BJ (cell line): ENCODE data around the gene KRTAP17-1. TPM values are rescaled to one million over a fixed set of nuclear protein-coding genes. Genes with fewer than 3 reads are reported as not detected.

ENCODE experiments used
- CTCF ChIA-PET: fragments of 350-600 bp; formaldehyde crosslinking; extraction: SDS; loops from one replicate; lab custom pipeline; 2021; ENCODE audit warnings: antibody characterized with exemption, inconsistent platforms; lab: Yijun Ruan, JAX
- POLR2A ChIA-PET: fragments of 300-600 bp; sonication (Branson Sonifier 250); formaldehyde crosslinking; extraction: SDS; loops from one replicate; lab custom pipeline; 2021; ENCODE audit warnings: antibody characterized with exemption; lab: Charles Lee
- DNase-seq: peaks from one replicate; pipeline ENCODE4 v3.0.0-alpha.2; 2011; ENCODE audit warnings: low read depth
- H3K27me3 ChIP-seq: 2 replicates; pipeline ENCODE4 v1.6.0; 2011; ENCODE audit warnings: low read length; ENCODE audit not compliant: control insufficient read depth, insufficient read depth
- H3K36me3 ChIP-seq: 2 replicates; pipeline ENCODE4 v1.5.1; 2011; ENCODE audit warnings: low read length; ENCODE audit not compliant: control insufficient read depth, insufficient read depth
- H3K4me3 ChIP-seq: 2 replicates; pipeline ENCODE4 v1.5.1; 2011; ENCODE audit warnings: low read depth, mild to moderate bottlenecking, control low read depth, low read length
- polyA plus RNA-seq: library from polyadenylated mRNA; depleted of rRNA; stranded (reverse); fragments of >200 nt; gene quantifications from 2 replicates; pipeline ENCODE4 v1.2.3, GENCODE V29; 2011
- TF ChIP-seq, protein P1 (sequence below): IDR thresholded peaks from 2 replicates; pipeline ENCODE4 v1.5.1; 2011; ENCODE audit warnings: low read depth, mild to moderate bottlenecking, control low read depth, inconsistent platforms, low read length, moderate library complexity; ENCODE audit not compliant: insufficient read depth

KRTAP17-1 gene
- polyA plus RNA-seq, 1 experiment = not detected

DNA sequence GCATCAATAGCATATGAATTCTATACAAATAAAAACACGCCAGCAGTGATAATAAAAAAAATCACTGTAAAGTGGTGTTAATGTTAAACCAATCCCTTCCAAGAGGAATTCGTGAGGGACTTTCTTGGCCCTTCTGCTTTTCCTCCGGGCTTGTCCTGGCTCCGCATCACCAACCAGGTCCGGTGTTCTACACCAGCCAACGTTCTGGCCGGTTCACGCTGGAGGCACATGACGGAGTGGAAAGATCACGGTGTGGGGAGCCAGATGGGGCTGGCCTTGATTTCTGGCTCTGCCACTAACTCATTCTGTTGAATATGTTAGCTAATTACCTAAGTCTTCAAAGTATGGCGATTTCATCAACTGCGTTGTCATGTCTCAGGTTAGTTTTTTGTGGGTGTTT lies 11.4 kb downstream of the KRTAP17-1 start:
- H3K27me3 ChIP-seq = no peaks in the 10 kb centered on the region
- POLR2A ChIA-PET = no interaction called here
- no peak for DNase-seq
- CTCF ChIA-PET = interaction anchor here (0.9 to 2.0 kb wide), 2 partner anchors 17 to 362 kb away, joined by 4 to 5 read pairs; no protein-coding TSS in a partner anchor
- no peaks in the 10 kb centered on the region for H3K36me3 ChIP-seq
- H3K4me3 ChIP-seq = no peak overlapping the region
- TF ChIP-seq, protein P1, sequence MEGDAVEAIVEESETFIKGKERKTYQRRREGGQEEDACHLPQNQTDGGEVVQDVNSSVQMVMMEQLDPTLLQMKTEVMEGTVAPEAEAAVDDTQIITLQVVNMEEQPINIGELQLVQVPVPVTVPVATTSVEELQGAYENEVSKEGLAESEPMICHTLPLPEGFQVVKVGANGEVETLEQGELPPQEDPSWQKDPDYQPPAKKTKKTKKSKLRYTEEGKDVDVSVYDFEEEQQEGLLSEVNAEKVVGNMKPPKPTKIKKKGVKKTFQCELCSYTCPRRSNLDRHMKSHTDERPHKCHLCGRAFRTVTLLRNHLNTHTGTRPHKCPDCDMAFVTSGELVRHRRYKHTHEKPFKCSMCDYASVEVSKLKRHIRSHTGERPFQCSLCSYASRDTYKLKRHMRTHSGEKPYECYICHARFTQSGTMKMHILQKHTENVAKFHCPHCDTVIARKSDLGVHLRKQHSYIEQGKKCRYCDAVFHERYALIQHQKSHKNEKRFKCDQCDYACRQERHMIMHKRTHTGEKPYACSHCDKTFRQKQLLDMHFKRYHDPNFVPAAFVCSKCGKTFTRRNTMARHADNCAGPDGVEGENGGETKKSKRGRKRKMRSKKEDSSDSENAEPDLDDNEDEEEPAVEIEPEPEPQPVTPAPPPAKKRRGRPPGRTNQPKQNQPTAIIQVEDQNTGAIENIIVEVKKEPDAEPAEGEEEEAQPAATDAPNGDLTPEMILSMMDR = no peak

DNA sequence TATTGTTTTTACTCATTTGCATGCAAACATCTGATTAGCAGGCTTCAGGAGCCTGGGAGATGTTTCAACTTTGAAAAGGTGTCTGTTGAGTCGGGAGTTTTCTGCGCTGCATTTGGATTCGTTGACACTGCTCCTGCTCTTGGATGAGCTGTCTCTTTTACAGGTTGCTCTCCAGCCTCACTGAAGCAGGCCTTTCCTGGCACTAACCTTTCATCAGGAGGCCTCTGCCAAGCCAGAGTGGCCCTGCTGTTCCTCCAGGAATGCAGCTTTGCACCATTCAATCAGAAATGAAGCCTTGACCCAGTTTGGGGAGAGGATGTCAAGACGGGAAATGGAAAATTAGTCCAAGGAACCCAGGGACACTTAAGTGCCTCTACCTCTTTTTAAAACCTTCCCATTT lies 12.5 kb downstream of the KRTAP17-1 start:
- TF ChIP-seq, protein P1 = no peak
- ChIA-PET CTCF (interaction anchor here (2.0 kb wide), 1 partner anchor 363 kb away, joined by 5 read pairs; no protein-coding TSS in a partner anchor), POLR2A (no interaction called here)
- no peaks in the 10 kb centered on the region for H3K36me3 ChIP-seq
- no peaks in the 10 kb centered on the region for H3K27me3 ChIP-seq
- no peak overlapping the region for H3K4me3 ChIP-seq
- DNase-seq = no peak

DNA sequence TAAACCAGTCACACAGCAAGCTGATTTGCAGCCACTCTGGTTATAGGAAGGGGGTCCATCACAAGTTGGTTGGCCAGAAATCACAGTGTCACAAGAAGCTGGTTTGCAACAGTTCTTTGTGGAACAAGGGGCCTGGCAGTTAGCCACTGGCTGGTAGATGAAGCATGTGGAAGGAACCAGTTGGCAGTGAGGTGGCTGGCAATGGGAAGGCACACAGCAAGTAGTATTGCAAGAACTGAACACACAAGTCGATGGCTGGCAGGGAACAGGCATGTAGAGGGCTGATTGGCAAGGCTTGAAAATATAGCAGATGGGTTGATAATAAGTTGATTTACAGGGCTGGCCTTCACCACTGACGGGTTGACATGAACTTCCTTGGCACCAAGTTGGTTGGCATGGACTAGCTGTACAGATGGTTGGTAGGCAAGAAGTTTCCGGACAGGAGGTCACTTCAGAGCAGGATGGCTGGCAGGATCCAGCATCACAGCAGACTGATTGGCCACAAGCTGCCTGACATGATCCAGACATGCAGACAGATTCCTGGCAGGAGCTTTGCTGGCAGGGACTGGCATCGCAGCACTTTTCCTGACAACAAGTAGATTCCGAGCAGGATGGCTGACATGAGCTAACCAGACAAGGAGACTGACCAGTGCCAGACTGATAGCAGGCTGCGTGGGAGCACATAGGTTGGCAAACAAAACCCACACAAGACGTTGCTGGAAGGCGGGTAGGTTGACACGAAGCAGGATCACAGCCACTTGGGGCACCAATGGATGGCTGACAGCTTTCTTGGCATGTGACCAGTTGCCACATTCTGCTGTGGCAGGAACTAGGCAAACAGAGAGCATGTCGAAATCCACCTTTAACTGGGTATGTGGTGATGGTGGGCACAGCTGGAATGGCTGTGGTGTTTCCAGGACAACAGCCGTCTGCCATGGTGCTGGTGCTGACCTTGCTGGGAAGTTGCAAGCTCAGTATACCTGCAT lies 13.3 kb downstream of the KRTAP17-1 start, which contains the start of gene KRTAP29-1:
Gene KRTAP29-1, minus strand, starts transcription at position 936 of the 986 bp plus-strand sequence. Its CDS starts 0 bp downstream, at position 936.
- no peak for DNase-seq

DNA sequence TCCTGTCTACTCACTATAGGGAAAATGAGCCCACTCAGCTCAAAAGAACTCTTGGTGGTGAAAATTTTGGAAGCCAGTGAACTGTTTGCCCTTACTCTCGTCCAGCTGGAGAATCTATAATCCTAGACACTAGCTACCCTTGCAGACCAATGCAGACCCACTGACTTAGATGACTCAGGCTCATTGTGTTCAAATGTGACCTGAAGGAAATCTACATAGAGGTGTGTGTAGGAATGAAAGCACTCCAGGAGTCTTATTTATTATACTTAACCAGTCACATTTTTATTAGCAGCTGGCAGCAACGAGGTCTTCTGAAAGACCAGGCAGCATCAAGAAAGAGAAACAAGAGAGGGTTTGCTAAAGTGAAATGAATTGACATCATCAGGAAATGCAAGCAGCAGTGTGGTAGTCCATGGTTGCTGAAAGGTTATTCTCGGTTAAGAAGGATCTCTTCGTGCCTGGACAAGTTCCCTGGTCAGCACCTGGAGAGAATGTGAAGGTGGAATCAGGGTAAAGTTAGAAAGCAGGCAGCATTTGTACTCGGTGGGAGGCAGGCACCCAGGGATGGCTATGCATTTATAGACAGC lies 14.2 kb downstream of the KRTAP17-1 start:
- H3K27me3 ChIP-seq = no peaks in the 10 kb centered on the region
- ChIA-PET CTCF (interaction anchor here (0.6 to 1.2 kb wide), 3 partner anchors 21 to 64 kb away, joined by 3 to 4 read pairs (median 3); partner anchors contain the start of gene KRTAP9-8), POLR2A (no interaction called here)
- no peak for DNase-seq
- TF ChIP-seq, protein P1 = no peak
- no peak overlapping the region for H3K4me3 ChIP-seq
- no peaks in the 10 kb centered on the region for H3K36me3 ChIP-seq

More for the DNA sequence above, 13.3 kb downstream of the KRTAP17-1 start, which contains the start of gene KRTAP29-1:
- CTCF ChIA-PET = interaction anchor here (0.5 to 2.0 kb wide), 4 partner anchors 20 to 363 kb away, joined by 3 to 5 read pairs (median 4); no protein-coding TSS in a partner anchor
- no peaks in the 10 kb centered on the region for H3K36me3 ChIP-seq
- no peaks in the 10 kb centered on the region for H3K27me3 ChIP-seq
- no peak within 1 kb of the TSS for H3K4me3 ChIP-seq
- POLR2A ChIA-PET = no interaction called here
- TF ChIP-seq, protein P1 = no peak
